Measurements from ENCODE around the gene ABCB9.
A peak's percentile ranks its signal among the peaks of the same experiment; 100 is the strongest.

The ABCB9 gene

DNA sequence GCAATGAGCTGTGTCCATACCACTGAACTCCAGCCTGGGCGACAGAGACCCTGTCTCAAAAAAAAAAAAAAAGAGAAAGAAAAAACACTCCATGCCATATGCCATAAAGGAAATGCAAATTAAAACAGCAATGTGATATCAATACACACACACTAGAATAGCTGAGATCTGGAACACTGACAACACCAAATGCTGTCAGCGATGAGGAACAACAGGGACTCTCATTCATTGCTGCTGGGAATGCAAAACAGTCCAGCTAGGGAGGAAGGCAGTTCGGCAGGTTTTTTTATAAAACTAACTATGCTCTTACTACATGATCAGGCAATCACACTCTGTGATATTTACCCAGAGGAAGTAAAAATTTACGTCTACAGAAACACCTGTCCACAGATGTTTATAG, 3.4 kb upstream of the ABCB9 start:
- TF ChIP-seq, protein P1, sequence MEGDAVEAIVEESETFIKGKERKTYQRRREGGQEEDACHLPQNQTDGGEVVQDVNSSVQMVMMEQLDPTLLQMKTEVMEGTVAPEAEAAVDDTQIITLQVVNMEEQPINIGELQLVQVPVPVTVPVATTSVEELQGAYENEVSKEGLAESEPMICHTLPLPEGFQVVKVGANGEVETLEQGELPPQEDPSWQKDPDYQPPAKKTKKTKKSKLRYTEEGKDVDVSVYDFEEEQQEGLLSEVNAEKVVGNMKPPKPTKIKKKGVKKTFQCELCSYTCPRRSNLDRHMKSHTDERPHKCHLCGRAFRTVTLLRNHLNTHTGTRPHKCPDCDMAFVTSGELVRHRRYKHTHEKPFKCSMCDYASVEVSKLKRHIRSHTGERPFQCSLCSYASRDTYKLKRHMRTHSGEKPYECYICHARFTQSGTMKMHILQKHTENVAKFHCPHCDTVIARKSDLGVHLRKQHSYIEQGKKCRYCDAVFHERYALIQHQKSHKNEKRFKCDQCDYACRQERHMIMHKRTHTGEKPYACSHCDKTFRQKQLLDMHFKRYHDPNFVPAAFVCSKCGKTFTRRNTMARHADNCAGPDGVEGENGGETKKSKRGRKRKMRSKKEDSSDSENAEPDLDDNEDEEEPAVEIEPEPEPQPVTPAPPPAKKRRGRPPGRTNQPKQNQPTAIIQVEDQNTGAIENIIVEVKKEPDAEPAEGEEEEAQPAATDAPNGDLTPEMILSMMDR (IDR thresholded peaks at IDR 0.05; ENCODE audit: insufficient read depth, low read length, missing control alignments) = no peak
- CTCF ChIA-PET = interaction anchor here (1.1 to 2.3 kb wide), 6 partner anchors 17 to 268 kb away, joined by 3 to 11 read pairs (median 4); no protein-coding TSS in a partner anchor
- DNase-seq (ENCODE audit: low read depth, low spot score) = no peak
- H3K4me3 ChIP-seq (ENCODE audit: low read depth, low read length) = no peak overlapping the region
- POLR2A ChIA-PET = no interaction called here

- no peak for DNase-seq (ENCODE audit: low read depth, low spot score)
- ChIA-PET POLR2A (no interaction called here), CTCF (no interaction called here)
- TF ChIP-seq, protein P1 (IDR thresholded peaks at IDR 0.05; ENCODE audit: insufficient read depth, low read length, missing control alignments) = no peak
- H3K4me3 ChIP-seq (ENCODE audit: low read depth, low read length) = no peak overlapping the region
Observed at GRCh38 chr12:122968104-122968503, 1.8 kb upstream of the ABCB9 start.

GRCh38 chr12:122966743-122967550, 684 bp upstream of the ABCB9 start:
- ChIA-PET CTCF (interaction anchor here (1.3 to 3.5 kb wide), 5 partner anchors 106 to 271 kb away, joined by 4 to 18 read pairs (median 8); no protein-coding TSS in a partner anchor), POLR2A (interaction anchor here (0.7 to 2.3 kb wide), 8 partner anchors 8 to 266 kb away, joined by 3 to 14 read pairs (median 4); partner anchors contain the start of genes ARL6IP4, MPHOSPH9, MTRFR and OGFOD2)
- TF ChIP-seq, protein P1 (IDR thresholded peaks at IDR 0.05; ENCODE audit: insufficient read depth, low read length, missing control alignments) = no peak
- DNase-seq (ENCODE audit: low read depth, low spot score) = no peak
- H3K4me3 ChIP-seq (ENCODE audit: low read depth, low read length) = peak overlapping the region; percentile 15; the same call in 1 of the 2 replicates

- TF ChIP-seq, protein P1 (IDR thresholded peaks at IDR 0.05; ENCODE audit: insufficient read depth, low read length, missing control alignments) = no peak
- H3K4me3 ChIP-seq (ENCODE audit: low read depth, low read length) = peak overlapping the region; percentile 88
- DNase-seq (ENCODE audit: low read depth, low spot score) = no peak
- ChIA-PET POLR2A (interaction anchor here (1.7 to 2.3 kb wide), 2 partner anchors 9 to 268 kb away, joined by 7 to 14 read pairs; partner anchors contain the start of genes MPHOSPH9, MTRFR and OGFOD2), CTCF (interaction anchor here (1.0 to 3.6 kb wide), 7 partner anchors 9 to 270 kb away, joined by 3 to 40 read pairs (median 5); no protein-coding TSS in a partner anchor)
Observed at GRCh38 chr12:122965321-122965751, 927 bp downstream of the ABCB9 start.

GRCh38 chr12:122964439-122965257, 1.6 kb downstream of the ABCB9 start:
- TF ChIP-seq, protein P1 (IDR thresholded peaks at IDR 0.05; ENCODE audit: insufficient read depth, low read length, missing control alignments) = no peak
- DNase-seq (ENCODE audit: low read depth, low spot score) = no peak
- CTCF ChIA-PET = interaction anchor here (1.0 to 3.6 kb wide), 7 partner anchors 8 to 274 kb away, joined by 3 to 40 read pairs (median 5); no protein-coding TSS in a partner anchor
- H3K4me3 ChIP-seq (ENCODE audit: low read depth, low read length) = peak overlapping the region; percentile 88; the same call in 1 of the 2 replicates
- POLR2A ChIA-PET = interaction anchor here (0.9 to 2.3 kb wide), 3 partner anchors 10 to 268 kb away, joined by 3 to 14 read pairs (median 7); partner anchors contain the start of genes MPHOSPH9, MTRFR and OGFOD2

Measured in AG04449 (cell line).